OCI-LY1 (cell line): ENCODE measurements around the gene IDH1.

Source experiments
- EZH2 ChIP-seq: fragments of 200-600 bp; sonication (generic), shearing (Covaris generic); IDR thresholded peaks from 2 replicates; pipeline ENCODE4 v1.8.0; 2017; ENCODE audit warnings: borderline replicate concordance, mixed run types, mild to moderate bottlenecking, antibody characterized with exemption, low read length, moderate library complexity, mixed read lengths
- TF ChIP-seq, protein P1 (sequence below): fragments of 200-600 bp; sonication (generic), shearing (Covaris generic); IDR thresholded peaks from 2 replicates; pipeline ENCODE4 v1.5.1; 2017; ENCODE audit warnings: mild to moderate bottlenecking, antibody characterized with exemption, low read length, moderate library complexity, mixed read lengths

- no peak for TF ChIP-seq EZH2
- TF ChIP-seq, protein P1, sequence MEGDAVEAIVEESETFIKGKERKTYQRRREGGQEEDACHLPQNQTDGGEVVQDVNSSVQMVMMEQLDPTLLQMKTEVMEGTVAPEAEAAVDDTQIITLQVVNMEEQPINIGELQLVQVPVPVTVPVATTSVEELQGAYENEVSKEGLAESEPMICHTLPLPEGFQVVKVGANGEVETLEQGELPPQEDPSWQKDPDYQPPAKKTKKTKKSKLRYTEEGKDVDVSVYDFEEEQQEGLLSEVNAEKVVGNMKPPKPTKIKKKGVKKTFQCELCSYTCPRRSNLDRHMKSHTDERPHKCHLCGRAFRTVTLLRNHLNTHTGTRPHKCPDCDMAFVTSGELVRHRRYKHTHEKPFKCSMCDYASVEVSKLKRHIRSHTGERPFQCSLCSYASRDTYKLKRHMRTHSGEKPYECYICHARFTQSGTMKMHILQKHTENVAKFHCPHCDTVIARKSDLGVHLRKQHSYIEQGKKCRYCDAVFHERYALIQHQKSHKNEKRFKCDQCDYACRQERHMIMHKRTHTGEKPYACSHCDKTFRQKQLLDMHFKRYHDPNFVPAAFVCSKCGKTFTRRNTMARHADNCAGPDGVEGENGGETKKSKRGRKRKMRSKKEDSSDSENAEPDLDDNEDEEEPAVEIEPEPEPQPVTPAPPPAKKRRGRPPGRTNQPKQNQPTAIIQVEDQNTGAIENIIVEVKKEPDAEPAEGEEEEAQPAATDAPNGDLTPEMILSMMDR, result no peak
Measured at GRCh38 chr2:208192611-208193236, 62.1 kb downstream of the IDH1 start.
